DOHH2 (cell line): ENCODE measurements around the gene FMNL3.

Experiments
- CTCF ChIP-seq: fragments of 200-600 bp; sonication (generic); IDR thresholded peaks from one replicate; pipeline ENCODE4 v1.5.1; 2014; ENCODE audit warnings: antibody characterized with exemption, mild to moderate bottlenecking, low read depth, low read length; ENCODE audit not compliant: poor library complexity, severe bottlenecking
- EZH2phosphoT487 ChIP-seq: fragments of 200-600 bp; sonication (generic); IDR thresholded peaks from 2 replicates; pipeline ENCODE4 v1.6.1; 2017; ENCODE audit warnings: borderline replicate concordance, mild to moderate bottlenecking, antibody characterized with exemption, low read length, moderate library complexity, mixed read lengths

DNA sequence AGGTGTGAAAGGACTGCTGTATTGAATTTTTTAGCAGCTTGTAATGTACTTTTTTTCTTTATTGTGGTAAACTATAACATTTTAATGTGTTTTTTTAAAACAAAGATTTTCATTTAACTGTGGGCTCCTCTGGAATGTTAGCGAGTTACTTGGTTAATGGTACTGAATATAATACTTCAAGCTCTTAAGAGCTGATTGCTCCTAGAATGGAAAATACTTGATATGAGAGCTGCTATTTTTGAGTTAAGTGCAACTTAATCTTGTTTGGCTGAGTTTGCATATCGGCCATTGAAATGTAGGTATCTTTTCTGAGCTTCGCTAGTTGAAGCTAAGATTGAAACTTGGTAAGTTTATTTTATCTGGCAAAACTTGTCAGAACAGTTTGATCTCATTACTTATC is 41.6 kb upstream of the FMNL3 start:
- no peak for TF ChIP-seq CTCF
- no peak for TF ChIP-seq EZH2phosphoT487
